Activated B cell treated with CpG ODN at 0.5 μM for 24 hours (primary cell): ENCODE measurements around the gene BCL7B. TPM values are rescaled to one million over a fixed set of nuclear protein-coding genes. Genes with fewer than 3 reads are reported as not detected.

Experiments
- ATAC-seq: fragments of 200-7000 bp; cut with Tn5 transposase; one replicate; pipeline ENCODE4 v1.10.0; 2021; ENCODE audit warnings: low read depth, mild to moderate bottlenecking, moderate library complexity
- CTCF ChIA-PET: fragments of 350-600 bp; sonication (Branson Sonifier 250); formaldehyde crosslinking; loops from one replicate; lab custom pipeline; 2021; ENCODE audit warnings: antibody characterized with exemption; lab: Charles Lee
- POLR2A ChIA-PET: fragments of 350-600 bp; sonication (Branson Sonifier 250); formaldehyde crosslinking; loops from one replicate; lab custom pipeline; 2021; ENCODE audit warnings: antibody characterized with exemption; lab: Charles Lee
- DNase-seq: peaks from one replicate; pipeline ENCODE4 v3.0.0; 2022
- H3K27ac Mint-ChIP-seq: one replicate; pipeline ENCODE4 v1.8.0; 2020; ENCODE audit warnings: mixed read lengths
- H3K27me3 Mint-ChIP-seq: one replicate; pipeline ENCODE4 v1.8.0; 2021; ENCODE audit warnings: mixed read lengths
- H3K36me3 Mint-ChIP-seq: one replicate; pipeline ENCODE4 v1.8.0; 2021; ENCODE audit warnings: low read depth, mixed read lengths
- H3K4me1 Mint-ChIP-seq: one replicate; pipeline ENCODE4 v1.8.0; 2021; ENCODE audit warnings: mixed read lengths
- H3K4me3 Mint-ChIP-seq: one replicate; pipeline ENCODE4 v1.8.0; 2020; ENCODE audit warnings: mild to moderate bottlenecking, mixed read lengths
- H3K9me3 Mint-ChIP-seq: one replicate; pipeline ENCODE4 v1.8.0; 2020; ENCODE audit warnings: mixed read lengths
- CTCF ChIP-seq: fragments of 200-600 bp; IDR thresholded peaks from one replicate; pipeline ENCODE4 v1.8.0; 2022; ENCODE audit warnings: antibody characterized with exemption, mild to moderate bottlenecking
- intact Hi-C: fragments of 100-400 bp; cut with micrococcal nuclease; formaldehyde crosslinking; loops from one replicate; pipeline ENCODE4 v1.15.1; 2024
- total RNA-seq: library from RNA; stranded (reverse); gene quantifications from 2 replicates; pipeline ENCODE4 v1.2.3, GENCODE V29; 2022

BCL7B gene
- total RNA-seq: 62.0 and 62.6 TPM in 2 replicates

- H3K27ac Mint-ChIP-seq: peak within 1 kb of the TSS; percentile 94
- peak within 1 kb of the TSS; percentile 90 for H3K4me3 Mint-ChIP-seq
- POLR2A ChIA-PET: interaction anchor here (0.6 to 5.8 kb wide), 9 partner anchors 8 to 181 kb away, joined by 3 to 59 read pairs (median 4); partner anchors contain the start of genes ABHD11, BAZ1B and TBL2
- CTCF ChIA-PET: no interaction called here
- ATAC-seq (peak; percentile 60), DNase-seq (peak; percentile 85)
- no peak for TF ChIP-seq CTCF
- intact Hi-C loops: loop anchor here (1.0 to 2.0 kb wide), 6 partner anchors 12 to 729 kb away; partner anchors contain the start of genes ABHD11, BAZ1B, NSUN5 and TBL2
- no peaks in the 10 kb centered on the region for H3K27me3 Mint-ChIP-seq
- no peaks in the 10 kb centered on the region for H3K9me3 Mint-ChIP-seq
- peaks cover 20% of the 10 kb centered on the region for H3K36me3 Mint-ChIP-seq
- H3K4me1 Mint-ChIP-seq: peaks cover 27% of the 10 kb centered on the region
Measured at GRCh38 chr7:73557397-73558257, at the start of gene BCL7B. Gene BCL7B, minus strand, starts transcription at chr7:73557690. Its CDS starts 112 bp downstream, at chr7:73557578.

GRCh38 chr7:73605601-73606220 is 48.2 kb upstream of the BCL7B start:
- Mint-ChIP-seq H3K4me3 (no peak overlapping the region), H3K27ac (no peak overlapping the region), H3K27me3 (peaks cover 37% of the 10 kb centered on the region), H3K9me3 (no peaks in the 10 kb centered on the region), H3K36me3 (no peaks in the 10 kb centered on the region), H3K4me1 (peaks cover 1% of the 10 kb centered on the region)
- ChIA-PET CTCF (interaction anchor here (7.1 kb wide), 1 partner anchor 120 kb away, joined by 63 read pairs; no protein-coding TSS in a partner anchor), POLR2A (no interaction called here)
- intact Hi-C loops: no loop called here
- DNase-seq (no peak), ATAC-seq (no peak)
- TF ChIP-seq CTCF: no peak

- H3K36me3 Mint-ChIP-seq: no peaks in the 10 kb centered on the region
- intact Hi-C loops: no loop called here
- H3K27me3 Mint-ChIP-seq: peaks cover 28% of the 10 kb centered on the region
- H3K4me3 Mint-ChIP-seq: no peak overlapping the region
- H3K4me1 Mint-ChIP-seq: peaks cover 1% of the 10 kb centered on the region
- TF ChIP-seq CTCF: no peak
- no peak for ATAC-seq
- H3K27ac Mint-ChIP-seq: no peak overlapping the region
- no peak for DNase-seq
- no peaks in the 10 kb centered on the region for H3K9me3 Mint-ChIP-seq
- POLR2A ChIA-PET: interaction anchor here (0.6 kb wide), 1 partner anchor 77 kb away, joined by 6 read pairs; no protein-coding TSS in a partner anchor
- CTCF ChIA-PET: no interaction called here
Measured at GRCh38 chr7:73602721-73603651, 45.5 kb upstream of the BCL7B start.

- Mint-ChIP-seq H3K9me3 (no peaks in the 10 kb centered on the region), H3K36me3 (no peaks in the 10 kb centered on the region), H3K27me3 (peaks cover 27% of the 10 kb centered on the region), H3K4me1 (no peaks in the 10 kb centered on the region), H3K4me3 (no peak overlapping the region), H3K27ac (no peak overlapping the region)
- no peak for TF ChIP-seq CTCF
- CTCF ChIA-PET: no interaction called here
- no peak for ATAC-seq
- intact Hi-C loops: no loop called here
- DNase-seq: no peak
- POLR2A ChIA-PET: no interaction called here
Measured at GRCh38 chr7:73599916-73600315, 42.4 kb upstream of the BCL7B start.
